GM18907 (cell line): ENCODE data around the gene KHDC4.
"Not testable (repeated sequence)": the region's sequence is repeated elsewhere in the genome, so short reads cannot be mapped to it uniquely, and the experiment has no call there.

Experiments
- ATAC-seq: cut with Tn5 transposase; IDR thresholded peaks from one replicate; pipeline ENCODE4 v1.9.1; 2021; ENCODE audit warnings: mild to moderate bottlenecking, moderate library complexity; ENCODE audit not compliant: unreplicated experiment

Gene KHDC4

DNA sequence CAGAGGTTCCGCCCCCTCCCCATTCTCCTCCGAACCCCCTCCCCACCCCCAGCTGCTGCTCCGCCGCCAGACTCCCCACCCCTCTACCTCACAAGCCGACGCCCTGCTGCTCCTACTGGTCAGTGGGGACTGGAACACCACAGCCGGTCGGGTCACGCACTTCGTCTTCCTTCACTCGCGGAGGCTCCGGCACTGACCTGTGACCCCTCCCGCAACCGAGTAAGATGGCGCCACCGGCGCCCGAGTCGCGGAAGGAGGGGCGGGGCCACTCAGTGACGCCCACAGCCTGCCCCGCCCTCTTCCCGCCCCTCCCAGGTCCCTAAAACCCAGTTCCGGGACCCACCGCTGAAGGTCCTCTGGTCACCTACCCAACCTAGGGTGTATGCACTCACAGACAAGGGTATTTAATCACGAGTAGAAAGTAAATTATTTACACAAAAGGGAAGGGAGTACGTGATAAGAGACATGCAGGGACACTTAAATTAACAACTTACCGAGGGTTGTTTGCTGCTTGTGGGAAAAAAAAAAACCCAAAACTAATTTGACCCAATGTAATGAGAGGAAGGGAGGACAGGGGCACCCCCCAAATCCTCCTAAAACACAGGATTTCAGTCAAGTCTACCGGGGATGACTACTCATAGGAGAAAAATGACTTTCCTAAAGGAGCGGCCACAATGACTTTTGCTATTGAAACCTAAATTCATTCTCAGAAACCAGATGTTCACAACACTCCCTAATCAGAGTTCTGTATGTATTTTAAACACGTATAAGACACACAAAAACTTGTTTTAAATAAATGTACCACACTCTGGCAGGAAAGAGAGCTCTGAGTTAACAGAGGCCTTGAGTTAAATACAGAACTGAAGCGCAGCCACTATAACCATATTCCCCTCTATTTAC lies 22.8 kb downstream of the KHDC4 start, which contains the start of gene RIT1:
Gene RIT1 (minus strand): TSS at position 194 of the 900 bp plus-strand sequence. CDS start 588 bp downstream, outside the sequence.
- peak; percentile 81 for ATAC-seq

DNA sequence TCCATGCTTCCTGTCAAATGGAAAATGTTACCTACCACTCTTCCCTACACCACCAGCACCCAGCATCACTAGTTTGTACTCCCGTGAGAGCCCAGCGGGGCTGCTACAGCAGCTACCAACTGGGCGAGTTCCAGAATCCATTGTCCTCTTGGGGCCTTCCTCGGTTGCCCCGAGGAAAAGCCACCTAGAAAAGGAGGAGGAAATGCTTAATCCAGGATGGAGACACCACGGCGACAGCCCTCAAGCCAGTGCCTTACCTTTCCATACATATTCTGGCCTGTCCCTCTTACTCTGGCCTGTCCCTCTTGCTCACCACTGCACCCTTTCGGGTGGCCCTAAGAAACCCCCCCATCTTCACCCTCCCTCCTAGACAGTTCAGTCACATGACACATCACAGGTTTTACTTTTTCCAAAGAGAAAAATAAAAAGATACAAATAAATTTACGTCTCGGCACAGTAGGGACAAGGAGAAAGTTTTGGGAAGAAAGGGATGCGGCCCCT lies 23.5 kb downstream of the KHDC4 start:
- ATAC-seq = peak; percentile 20

DNA sequence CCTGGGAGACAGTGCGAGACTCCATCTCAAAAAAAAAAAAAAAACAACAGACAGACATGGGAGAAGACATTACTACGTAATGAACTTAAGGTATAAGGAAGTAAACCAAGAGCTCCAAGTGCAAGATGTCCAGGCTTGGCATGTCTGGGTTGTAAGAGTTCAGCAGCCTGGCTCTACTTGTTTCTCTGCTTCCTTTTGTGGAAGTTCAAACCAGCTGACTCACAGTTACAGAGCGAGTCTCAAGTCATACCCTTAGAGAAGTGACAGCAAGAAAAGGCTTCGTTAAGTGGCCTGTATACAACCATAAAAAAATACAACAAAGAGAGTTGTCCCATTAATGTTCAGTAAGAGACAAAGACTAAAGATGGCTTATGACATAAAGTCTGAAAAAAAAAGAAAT lies 24.3 kb downstream of the KHDC4 start:
- ATAC-seq = no peak

DNA sequence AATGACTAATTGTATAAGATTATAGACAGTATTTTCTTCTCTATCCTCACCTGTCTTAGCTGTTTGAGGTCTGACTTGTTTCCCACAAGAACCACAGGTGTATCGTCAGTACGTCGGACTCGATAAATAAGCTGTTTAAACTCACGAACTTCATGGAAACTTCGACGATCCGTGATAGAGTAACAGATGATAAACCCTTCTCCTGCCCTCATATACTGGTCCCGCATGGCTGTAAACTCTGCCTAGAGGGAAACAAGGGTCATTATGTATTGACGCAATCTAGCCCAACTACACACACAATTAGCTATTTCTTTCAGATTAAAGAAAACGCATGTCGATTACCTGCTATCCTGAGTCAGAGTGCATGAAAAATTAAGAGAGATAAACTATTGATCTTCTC lies 30.0 kb downstream of the KHDC4 start:
- no peak for ATAC-seq

DNA sequence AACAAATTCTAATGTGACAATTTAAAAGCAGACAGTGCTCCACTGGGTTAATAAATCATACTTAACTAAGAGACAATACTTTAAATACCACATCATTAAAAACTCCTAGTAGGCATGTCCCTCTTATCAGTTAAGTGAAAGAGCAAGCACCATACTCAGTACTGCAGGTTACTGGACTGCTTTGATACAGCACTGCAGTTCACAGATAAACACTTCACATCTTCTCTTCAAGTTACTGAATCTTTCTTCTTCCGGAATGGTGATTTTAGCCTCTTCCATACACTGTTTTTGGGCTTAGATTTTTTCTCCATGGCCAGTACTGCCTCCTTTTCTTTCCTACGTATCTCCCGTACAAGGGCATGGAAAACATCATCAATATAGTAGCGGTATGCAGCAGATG lies 34.1 kb downstream of the KHDC4 start:
- no peak for ATAC-seq

DNA sequence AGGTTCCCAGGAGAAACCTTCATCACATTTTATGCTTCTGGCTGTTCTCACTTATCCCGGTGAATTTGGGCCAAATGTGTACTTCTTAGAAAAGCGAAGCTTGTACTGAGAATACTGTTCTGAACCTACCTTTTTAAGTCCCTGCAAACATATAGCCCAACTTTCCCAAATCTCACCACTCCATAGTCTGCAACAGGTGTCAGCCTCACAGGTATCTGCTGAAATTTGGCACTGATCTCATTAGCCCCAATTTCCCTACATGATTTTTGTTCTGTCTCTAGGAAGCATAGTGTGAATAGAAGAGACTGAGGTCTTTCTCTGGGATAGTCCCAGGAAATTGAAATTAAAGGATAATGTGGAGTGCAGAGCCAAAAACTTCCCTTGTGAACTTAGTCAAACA lies 34.5 kb downstream of the KHDC4 start:
- ATAC-seq = no peak

DNA sequence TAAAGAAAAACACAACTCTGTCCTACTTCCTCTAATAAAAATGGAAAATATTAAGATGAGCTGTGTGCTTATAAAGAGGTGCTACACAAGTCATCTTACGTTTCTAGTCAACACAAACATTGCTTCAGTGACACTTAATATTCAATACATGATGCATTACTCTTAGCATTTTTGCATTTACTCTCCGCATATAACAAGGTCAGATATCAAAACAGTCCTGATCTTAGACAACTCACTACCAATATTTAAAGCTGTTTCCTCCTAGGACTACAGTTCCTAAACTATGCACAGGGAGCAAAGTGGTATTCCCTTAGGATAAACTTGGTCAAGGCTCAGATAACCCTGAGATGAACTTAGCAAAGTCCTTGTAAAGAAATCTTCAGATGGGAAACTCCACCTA lies 35.3 kb downstream of the KHDC4 start:
- no peak for ATAC-seq

DNA sequence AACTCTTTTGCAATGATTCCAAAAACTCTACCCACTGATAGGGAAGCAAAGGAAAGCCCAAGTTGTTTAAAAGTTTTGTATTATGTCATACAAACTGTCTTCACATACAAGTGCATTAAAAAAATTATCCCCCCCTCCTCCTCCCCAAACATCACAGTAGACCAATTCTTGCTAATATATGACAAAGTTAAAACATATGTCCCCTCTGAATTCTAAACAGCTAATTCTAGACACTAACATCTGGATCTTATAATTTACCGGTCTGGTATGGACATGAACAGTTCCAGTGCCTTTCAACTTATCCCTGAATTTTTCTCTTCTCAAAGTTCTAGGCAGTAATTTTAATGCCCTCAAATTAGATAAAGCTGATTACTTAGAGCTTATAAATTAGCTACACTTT lies 36.5 kb downstream of the KHDC4 start:
- ATAC-seq = no peak

DNA sequence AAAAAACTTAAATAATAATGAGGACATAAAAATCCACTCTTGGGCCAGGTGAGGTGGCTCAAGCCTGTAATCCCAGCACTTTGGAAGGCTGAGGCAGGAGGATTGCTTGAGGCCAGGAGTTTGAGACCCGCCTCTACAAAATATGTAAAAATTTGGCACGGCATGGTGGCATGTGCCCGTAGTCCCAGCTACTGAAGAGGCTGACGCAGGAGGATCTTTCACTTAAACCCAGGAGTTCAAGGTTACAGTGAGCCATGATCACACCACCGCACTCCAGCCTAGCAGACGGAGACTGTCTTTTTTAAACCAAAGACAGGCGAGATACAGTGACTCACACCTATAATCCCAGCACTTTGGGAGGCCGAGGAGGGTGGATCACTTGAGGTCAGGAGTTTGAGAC lies 37.7 kb downstream of the KHDC4 start:
- not testable (repeated sequence) for ATAC-seq

DNA sequence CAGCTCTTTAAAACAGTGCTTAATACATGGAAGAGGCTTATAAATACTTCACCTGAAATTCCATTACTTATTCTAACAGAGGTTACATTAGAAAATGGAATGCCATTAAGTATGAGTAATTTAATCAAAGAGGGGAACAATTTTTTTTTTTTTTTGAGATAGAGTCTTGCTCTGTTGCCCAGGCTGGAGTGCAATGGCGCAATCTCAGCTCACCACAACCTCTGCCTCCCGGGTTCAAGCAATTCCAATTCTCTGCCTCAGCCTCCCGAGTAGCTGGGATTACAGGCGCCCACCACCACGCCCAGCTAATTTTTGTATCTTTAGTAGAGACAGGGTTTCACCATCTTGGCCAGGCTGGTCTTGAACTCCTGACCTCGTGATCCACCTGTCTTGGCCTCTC lies 38.6 kb downstream of the KHDC4 start:
- ATAC-seq = not testable (repeated sequence)

DNA sequence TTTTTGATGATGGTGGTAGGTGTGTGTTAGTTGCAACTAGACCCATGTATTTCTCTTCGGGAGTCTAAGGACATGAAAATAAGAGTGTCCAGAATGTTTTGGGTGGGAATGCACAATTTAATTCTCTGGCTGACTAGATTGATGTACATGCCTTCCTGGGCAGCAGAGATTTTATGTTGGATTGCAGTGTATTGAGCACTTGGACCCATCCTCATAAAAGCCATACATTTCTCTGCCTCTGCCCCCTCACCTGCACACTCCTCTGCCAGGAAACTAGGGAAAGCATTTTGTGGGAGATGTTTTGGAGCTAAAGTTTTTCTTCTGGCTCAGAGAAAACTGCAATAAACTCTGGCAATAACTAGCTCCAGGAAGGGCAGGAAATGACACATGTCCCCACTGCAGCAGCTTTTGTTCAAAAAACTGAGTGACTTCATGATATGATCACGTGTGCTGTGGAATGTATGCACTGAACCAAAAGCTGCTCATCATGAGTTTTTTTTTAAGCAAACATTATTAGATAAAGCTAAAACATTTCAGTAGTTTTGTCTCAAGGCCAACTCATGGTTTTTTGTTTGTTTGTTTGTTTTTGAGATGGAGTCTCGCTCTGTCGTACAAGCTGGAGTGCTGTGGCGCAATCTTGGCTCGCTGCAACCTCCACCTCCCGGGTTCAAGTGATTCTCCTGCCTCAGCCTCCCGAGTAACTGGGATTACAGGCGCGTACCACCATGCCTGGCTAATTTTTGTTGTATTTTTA lies 40.6 kb downstream of the KHDC4 start:
- no peak for ATAC-seq

DNA sequence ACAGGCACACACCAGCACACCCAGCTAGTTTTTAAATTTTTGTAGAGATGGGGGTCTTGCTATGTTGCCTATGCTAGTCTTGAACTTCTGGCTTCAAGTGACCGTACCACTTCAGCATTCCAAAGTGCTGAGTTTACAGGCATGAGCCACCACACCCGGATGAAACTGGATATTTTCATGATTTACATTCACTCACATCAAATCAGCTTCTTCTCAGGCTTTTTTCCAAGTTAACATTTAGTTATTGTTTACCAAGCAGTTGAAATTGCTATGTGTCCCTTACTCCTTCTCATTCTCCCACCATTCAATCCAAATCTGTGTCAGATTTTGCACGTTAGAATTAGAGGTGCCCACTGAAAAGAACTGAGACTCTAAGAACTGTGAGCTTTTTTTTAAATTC lies 41.4 kb downstream of the KHDC4 start:
- ATAC-seq = no peak

DNA sequence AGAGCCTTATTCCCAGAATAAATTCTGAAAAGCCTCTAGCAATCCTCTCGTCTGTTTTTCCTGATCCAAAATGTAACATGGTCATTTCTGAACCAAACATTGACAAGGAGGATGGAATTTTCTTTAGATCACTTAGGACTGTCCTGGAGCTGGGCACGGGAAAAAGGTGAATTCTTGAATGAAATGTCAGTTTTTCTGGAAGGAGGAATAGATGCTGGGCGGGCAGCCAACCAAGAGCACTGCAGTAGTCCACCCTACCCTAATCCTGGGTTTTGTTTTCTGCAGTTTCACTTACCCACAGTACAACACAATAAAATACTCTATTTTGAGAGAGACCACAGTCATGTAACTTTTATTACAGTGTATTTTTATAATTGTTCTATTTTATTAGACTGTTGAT lies 44.0 kb downstream of the KHDC4 start:
- ATAC-seq = no peak

DNA sequence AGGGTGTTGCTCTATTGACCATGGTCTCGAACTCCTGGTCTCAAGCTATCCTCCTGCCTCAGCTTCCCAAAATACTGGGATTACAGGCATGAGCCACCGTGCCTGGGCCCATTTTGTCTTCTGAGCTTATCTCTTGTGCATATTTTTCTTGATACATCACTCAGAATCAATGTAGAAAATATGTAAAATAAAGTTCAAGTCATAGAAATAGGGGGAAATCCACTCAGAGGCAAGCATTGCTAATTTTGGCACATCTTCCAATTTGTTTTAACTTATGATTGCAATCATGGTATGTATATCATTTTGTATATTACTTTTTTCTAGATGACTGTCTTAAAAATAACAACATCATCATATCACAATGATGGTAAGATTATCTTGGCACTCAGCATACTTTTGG lies 44.6 kb downstream of the KHDC4 start:
- no peak for ATAC-seq

DNA sequence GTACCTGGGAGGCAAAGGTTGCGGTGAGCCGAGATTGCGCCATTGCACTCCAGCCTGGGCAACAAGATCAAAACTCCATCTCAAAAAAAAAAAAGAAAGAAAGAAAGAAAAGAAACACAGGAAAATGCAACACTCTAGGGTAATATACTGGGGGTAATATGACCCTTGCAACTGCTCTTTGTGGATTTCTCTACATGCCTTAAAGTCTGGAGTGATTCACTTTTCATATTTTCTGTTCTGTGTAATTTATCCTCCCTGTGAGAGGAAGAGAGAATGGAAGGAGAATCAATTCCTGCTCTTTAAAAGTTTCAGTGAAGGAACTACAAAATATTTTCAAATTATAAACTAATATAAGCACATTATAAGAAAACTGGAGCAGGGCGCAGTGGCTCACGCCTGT lies 45.7 kb downstream of the KHDC4 start:
- ATAC-seq = no peak

DNA sequence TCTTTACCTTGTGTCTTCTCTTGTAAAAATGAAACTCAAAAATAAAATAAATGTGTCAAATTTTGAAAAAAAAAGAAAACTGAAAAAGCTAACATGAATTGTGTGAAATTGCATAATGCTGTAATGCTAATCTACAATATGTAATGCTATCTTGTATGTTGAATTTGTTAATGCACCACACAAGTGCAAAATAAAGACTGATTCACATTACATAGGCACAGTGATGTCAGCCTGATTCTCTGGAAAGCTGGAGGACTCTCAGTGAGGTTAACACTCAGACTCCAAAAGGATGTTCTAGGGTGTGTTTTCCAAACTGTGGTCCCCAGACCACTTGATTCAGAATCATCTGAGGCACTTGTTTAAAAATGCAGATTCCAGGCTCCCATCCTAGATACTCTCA lies 49.2 kb downstream of the KHDC4 start:
- no peak for ATAC-seq

DNA sequence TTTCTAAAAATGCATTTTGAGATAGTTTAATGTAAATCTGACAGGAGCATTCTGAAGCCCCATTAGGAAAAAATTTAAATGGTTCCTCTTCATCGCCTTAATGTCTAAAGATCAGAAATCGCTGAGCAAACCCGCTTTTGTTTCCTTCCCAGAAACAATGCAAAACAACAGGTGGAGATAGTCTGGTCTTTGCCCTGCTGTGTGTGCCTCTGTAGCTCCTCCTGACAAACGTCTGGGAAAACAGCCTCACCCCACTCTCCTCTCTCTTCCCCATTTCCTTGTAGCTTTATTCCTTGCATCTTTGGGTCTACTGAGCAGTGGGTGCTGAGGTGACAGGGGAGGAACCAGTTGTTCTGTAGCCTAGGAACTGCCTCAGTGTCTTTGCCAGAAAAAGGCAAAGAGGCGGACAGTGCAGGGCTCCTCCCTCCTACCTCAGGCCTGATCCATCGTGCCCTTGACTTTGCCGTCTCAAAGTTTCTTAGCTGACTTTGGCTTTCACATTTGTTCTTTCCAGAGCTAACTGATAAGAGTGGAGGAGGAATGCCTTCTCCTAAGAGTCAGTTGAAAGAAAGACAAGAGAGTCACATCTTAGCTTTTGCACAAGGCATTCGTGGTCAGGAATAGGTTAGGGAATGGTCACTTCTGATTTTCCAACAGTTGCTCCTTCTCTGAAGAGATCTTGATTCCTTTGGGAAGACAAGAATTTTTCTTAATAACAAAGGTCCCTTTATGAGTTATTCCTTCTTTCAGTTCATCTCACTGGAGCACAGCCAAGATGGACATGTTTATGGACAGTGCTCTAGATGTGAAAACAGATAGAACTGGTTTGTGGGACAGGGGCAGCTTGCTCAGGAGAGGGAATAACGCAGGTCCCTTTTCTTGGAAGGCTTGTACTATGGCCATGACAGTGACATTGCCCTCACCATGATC lies 49.9 kb downstream of the KHDC4 start:
- ATAC-seq = no peak

DNA sequence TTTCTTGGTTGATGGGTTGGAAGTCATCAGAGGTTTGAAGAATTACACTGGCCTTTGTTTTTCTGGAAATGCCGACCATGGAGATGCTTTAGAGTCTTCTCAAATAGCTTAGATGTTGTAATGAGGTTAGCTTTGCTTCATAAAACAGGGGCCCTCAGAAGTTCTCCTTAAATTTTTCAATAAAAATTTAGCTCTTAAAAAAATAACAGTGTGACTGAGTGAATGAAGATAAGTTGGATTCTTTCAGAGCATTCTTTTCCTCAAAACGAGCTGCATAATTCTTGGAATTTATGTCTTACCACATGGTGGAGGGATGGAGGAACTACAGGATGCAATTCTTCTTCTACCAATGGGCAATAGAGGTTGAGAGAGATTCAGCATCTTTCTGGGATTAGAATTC lies 51.4 kb downstream of the KHDC4 start:
- no peak for ATAC-seq

DNA sequence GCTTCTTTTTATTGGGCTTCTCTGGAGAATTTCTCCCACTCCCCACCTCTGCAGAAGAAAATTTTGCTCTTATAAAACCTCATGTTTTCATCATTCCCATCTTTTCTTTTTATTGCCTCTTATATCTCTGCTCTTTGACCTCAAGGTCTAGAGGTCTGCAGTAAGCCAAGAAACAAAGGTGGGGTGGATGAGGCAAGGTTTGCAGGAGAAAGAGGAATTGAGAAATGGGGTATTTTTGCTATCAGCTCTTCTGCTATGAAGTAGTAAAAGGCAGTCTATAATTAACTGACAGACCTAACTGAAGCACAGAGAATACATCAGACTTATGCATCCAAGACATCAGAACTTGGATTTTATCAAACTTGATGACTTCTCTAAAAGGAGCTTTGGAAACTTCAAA lies 52.0 kb downstream of the KHDC4 start:
- ATAC-seq = no peak

DNA sequence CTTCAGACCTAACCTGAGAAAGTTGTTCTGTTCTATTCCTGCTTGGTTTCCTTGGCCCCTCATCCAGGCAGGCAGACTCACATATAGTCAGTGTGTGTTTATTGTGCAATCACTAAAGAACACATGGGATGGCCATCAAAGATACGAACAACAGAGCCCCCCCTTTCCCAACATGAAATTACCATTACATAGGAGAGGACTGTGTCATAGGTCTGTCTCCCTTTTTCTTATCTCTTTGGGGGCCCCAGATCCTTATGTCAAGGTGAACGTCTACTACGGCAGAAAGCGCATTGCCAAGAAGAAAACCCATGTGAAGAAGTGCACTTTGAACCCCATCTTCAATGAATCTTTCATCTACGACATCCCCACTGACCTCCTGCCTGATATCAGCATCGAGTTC lies 53.3 kb downstream of the KHDC4 start:
- no peak for ATAC-seq

DNA sequence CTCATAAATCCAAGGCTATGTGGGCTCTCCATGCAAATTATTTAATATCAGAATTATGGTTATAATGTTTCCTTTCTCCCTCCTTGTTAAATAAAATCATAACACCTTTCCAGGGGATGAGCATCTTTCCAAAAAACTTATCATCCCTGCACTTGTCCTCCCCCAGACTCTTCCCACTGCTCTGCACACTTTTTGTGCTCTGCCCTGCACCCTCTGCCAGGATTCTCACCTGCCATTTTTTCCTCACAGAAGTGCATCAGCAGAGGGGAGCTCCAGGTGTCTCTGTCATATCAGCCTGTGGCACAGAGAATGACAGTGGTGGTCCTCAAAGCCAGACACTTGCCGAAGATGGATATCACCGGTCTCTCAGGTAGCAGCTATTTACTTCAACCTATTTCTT lies 54.0 kb downstream of the KHDC4 start:
- no peak for ATAC-seq
